ENCODE measurements around the gene SP1.
"Not testable (repeated sequence)": the region's sequence is repeated elsewhere in the genome, so short reads cannot be mapped to it uniquely, and the experiment has no call there.

SP1 gene

DNA sequence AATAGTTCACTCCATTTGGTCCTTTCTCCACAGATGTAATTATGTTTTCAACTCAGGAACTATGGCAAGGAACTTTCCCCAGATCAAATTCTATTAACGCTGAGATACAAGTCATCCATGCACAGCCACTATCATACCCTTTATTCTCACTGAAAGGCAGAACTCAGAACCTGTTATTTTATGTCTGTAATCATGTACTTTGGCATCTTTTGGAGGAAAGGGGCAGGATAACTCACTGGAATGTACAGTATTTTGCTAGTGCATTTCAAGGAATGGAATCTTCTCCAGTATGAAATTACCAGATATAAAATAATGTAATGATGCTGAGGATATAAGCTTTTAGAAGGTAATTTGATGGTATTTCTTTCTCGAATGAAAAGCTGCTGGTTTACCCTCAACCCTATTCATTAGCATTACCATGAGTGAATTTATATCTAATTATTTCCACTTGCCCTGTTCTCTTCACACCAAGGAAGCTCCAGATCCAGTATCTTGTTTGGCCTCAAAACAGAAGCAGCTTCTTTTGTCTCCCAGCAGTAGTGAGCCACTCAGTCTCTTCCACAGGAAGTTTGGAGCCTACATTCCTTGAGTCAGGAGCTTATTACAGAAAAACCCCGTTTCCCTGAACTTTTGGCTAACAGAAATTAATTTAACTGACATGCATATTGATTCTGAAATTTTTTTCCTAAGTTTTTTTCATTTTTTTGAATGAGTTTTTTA is 33.7 kb downstream of the SP1 start:
- DNase-seq (ENCODE audit: low read depth, low spot score): no peak
- in situ Hi-C loops (cut with HindIII; ENCODE audit: low sequenced_read_pairs): no loop called here

DNA sequence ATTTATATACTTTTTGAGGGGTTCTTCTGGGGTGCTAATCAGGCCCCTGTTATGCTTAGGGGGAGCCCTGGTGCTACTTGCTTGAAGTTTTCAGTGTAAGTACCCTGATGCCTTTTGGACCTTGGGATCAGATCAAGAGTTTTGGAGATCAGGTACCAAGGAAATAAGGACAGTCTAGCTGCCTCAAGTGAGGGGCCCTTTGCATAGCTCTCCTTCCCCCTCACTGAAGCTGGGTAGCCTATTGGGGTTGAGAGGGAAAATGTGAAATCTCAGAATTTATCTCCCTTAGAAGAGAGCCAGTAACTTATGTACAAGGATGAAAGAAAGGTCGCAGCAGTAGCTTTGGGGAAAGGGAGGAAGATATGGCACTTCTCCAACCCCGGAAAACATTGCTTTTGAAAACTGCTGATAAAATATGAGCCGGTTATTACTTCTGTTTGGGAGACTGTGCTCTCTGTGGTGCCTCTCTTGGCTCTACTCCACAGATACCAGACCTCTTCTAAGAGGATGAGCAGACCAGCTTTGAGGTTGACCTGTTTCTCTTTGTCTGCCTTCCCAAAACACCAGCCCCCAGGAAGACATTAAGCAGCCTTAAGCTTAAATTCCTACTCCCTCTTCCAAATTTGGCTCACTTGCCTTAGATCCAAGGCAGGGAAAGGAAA is 34.9 kb downstream of the SP1 start:
- no peak overlapping the region for H3K4me3 ChIP-seq (ENCODE audit: low read depth, low read length)
- no peak for DNase-seq (ENCODE audit: low read depth, low spot score)
- TF ChIP-seq, protein P1, sequence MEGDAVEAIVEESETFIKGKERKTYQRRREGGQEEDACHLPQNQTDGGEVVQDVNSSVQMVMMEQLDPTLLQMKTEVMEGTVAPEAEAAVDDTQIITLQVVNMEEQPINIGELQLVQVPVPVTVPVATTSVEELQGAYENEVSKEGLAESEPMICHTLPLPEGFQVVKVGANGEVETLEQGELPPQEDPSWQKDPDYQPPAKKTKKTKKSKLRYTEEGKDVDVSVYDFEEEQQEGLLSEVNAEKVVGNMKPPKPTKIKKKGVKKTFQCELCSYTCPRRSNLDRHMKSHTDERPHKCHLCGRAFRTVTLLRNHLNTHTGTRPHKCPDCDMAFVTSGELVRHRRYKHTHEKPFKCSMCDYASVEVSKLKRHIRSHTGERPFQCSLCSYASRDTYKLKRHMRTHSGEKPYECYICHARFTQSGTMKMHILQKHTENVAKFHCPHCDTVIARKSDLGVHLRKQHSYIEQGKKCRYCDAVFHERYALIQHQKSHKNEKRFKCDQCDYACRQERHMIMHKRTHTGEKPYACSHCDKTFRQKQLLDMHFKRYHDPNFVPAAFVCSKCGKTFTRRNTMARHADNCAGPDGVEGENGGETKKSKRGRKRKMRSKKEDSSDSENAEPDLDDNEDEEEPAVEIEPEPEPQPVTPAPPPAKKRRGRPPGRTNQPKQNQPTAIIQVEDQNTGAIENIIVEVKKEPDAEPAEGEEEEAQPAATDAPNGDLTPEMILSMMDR (IDR thresholded peaks at IDR 0.05; ENCODE audit: low read depth, low read length): no peak
- in situ Hi-C loops (cut with HindIII; ENCODE audit: low sequenced_read_pairs): no loop called here

More for the DNA sequence above, 33.7 kb downstream of the SP1 start:
- TF ChIP-seq, protein P1 (IDR thresholded peaks at IDR 0.05; ENCODE audit: low read depth, low read length): no peak
- H3K4me3 ChIP-seq (ENCODE audit: low read depth, low read length): no peak overlapping the region

DNA sequence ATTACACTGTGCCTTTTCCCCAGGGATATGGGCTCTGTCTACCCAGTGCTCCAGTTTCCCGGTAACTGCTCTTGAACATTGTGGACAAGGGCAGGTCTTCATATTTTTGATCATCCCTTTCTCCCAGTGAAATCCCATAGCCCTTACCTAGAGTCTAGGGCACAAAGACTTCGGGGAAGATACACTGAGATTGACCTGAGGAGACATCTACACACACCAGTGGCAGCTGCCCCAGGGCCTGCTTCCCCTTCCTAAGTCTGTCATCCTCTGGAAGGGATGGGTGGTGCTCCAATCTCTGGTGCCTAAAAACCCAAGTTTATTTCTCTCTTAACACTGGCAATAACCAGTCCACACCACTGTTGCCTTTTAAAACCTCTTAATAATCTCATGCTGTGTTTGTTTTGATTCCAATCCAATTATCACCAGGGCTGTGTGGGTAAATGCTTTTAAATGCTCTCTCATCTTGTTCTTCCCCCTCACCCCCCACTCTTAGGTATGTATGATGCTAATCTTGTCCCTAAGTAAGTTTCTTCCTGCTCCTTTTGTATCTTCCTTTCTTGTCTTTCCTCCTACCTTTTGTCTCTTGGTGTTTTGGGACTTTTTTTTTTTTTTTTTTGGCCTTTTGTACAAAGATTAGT is 35.9 kb downstream of the SP1 start:
- H3K4me3 ChIP-seq (ENCODE audit: low read depth, low read length); in situ Hi-C loops (cut with HindIII; ENCODE audit: low sequenced_read_pairs); DNase-seq (ENCODE audit: low read depth, low spot score): not testable (repeated sequence)

- in situ Hi-C loops (cut with HindIII; ENCODE audit: low sequenced_read_pairs); DNase-seq (ENCODE audit: low read depth, low spot score): not testable (repeated sequence)
These were observed 37.4 kb downstream of the SP1 start for GRCh38 chr12:53417291-53417816.

GRCh38 chr12:53418221-53418620 is 38.2 kb downstream of the SP1 start:
- no peak overlapping the region for H3K4me3 ChIP-seq (ENCODE audit: low read depth, low read length)
- TF ChIP-seq, protein P1 (IDR thresholded peaks at IDR 0.05; ENCODE audit: low read depth, low read length): no peak
- no peak for DNase-seq (ENCODE audit: low read depth, low spot score)
- in situ Hi-C loops (cut with HindIII; ENCODE audit: low sequenced_read_pairs): no loop called here

More at GRCh38 chr12:53417291-53417816, 37.4 kb downstream of the SP1 start:
- H3K4me3 ChIP-seq (ENCODE audit: low read depth, low read length): not testable (repeated sequence)

GRCh38 chr12:53419756-53420155 is 39.8 kb downstream of the SP1 start:
- in situ Hi-C loops (cut with HindIII; ENCODE audit: low sequenced_read_pairs): no loop called here
- TF ChIP-seq, protein P1 (IDR thresholded peaks at IDR 0.05; ENCODE audit: low read depth, low read length): no peak
- DNase-seq (ENCODE audit: low read depth, low spot score): no peak
- no peak overlapping the region for H3K4me3 ChIP-seq (ENCODE audit: low read depth, low read length)

GRCh38 chr12:53422247-53422646 is 42.3 kb downstream of the SP1 start:
- in situ Hi-C loops (cut with HindIII; ENCODE audit: low sequenced_read_pairs); DNase-seq (ENCODE audit: low read depth, low spot score); H3K4me3 ChIP-seq (ENCODE audit: low read depth, low read length): not testable (repeated sequence)

GRCh38 chr12:53423597-53423996 is 43.6 kb downstream of the SP1 start, which contains the start of gene AMHR2:
Gene AMHR2 (plus strand): TSS chr12:53423855. CDS start chr12:53423935, 80 bp downstream.
- TF ChIP-seq, protein P1 (IDR thresholded peaks at IDR 0.05; ENCODE audit: low read depth, low read length): no peak
- H3K4me3 ChIP-seq (ENCODE audit: low read depth, low read length): no peak within 1 kb of the TSS
- in situ Hi-C loops (cut with HindIII; ENCODE audit: low sequenced_read_pairs): no loop called here
- no peak for DNase-seq (ENCODE audit: low read depth, low spot score)

Measured in astrocyte of the spinal cord (primary cell).